GM23248 (cell line): ENCODE measurements around the gene PLXNA1. TPM values are rescaled to one million over a fixed set of nuclear protein-coding genes. Genes with fewer than 3 reads are reported as not detected.

Experiments used
- DNase-seq: peaks from one replicate; pipeline ENCODE4 v3.0.0-alpha.2; 2015
- H2AFZ ChIP-seq: fragments of 200-600 bp; sonication (generic); 2 replicates; pipeline ENCODE4 v1.6.1; 2016; ENCODE audit warnings: antibody characterized with exemption
- H3F3A ChIP-seq: fragments of 200-600 bp; sonication (generic); 2 replicates; pipeline ENCODE4 v1.6.1; 2016; ENCODE audit warnings: mild to moderate bottlenecking, antibody characterized with exemption, mixed run types; ENCODE audit not compliant: insufficient read depth
- H3K27ac ChIP-seq: fragments of 200-600 bp; sonication (generic); 2 replicates; pipeline ENCODE4 v1.5.1; 2016; ENCODE audit warnings: mild to moderate bottlenecking
- H3K27me3 ChIP-seq: fragments of 200-600 bp; sonication (generic); replicated peaks from 2 replicates; pipeline ENCODE4 v1.6.1; 2016; ENCODE audit warnings: mild to moderate bottlenecking; ENCODE audit not compliant: insufficient read depth
- H3K36me3 ChIP-seq: fragments of 200-600 bp; sonication (generic); 2 replicates; pipeline ENCODE4 v1.6.1; 2016; ENCODE audit warnings: low read depth, mild to moderate bottlenecking
- H3K4me1 ChIP-seq: fragments of 200-600 bp; sonication (generic); 2 replicates; pipeline ENCODE4 v1.6.1; 2016; ENCODE audit warnings: mild to moderate bottlenecking; ENCODE audit not compliant: insufficient read depth
- H3K4me2 ChIP-seq: fragments of 200-600 bp; sonication (generic); one replicate; pipeline ENCODE4 v1.6.1; 2016; ENCODE audit warnings: mild to moderate bottlenecking; ENCODE audit not compliant: unreplicated experiment
- H3K4me3 ChIP-seq: fragments of 200-600 bp; sonication (generic); 2 replicates; pipeline ENCODE4 v1.5.1; 2016; ENCODE audit warnings: mild to moderate bottlenecking
- H3K79me2 ChIP-seq: fragments of 200-600 bp; sonication (generic); 2 replicates; pipeline ENCODE4 v1.6.1; 2016; ENCODE audit warnings: mild to moderate bottlenecking; ENCODE audit not compliant: insufficient read depth
- H3K9ac ChIP-seq: fragments of 200-600 bp; sonication (generic); 2 replicates; pipeline ENCODE4 v1.6.1; 2016; ENCODE audit warnings: mild to moderate bottlenecking
- H3K9me2 ChIP-seq: fragments of 200-600 bp; sonication (generic); 2 replicates; pipeline ENCODE4 v1.6.1; 2016; ENCODE audit warnings: mixed run types, mild to moderate bottlenecking, moderate library complexity; ENCODE audit not compliant: insufficient read depth
- H3K9me3 ChIP-seq: fragments of 200-600 bp; sonication (generic); one replicate; pipeline ENCODE4 v1.6.1; 2017; ENCODE audit warnings: low read depth
- H4K20me1 ChIP-seq: fragments of 200-600 bp; sonication (generic); 2 replicates; pipeline ENCODE4 v1.6.0; 2016; ENCODE audit not compliant: insufficient read depth
- EZH2 ChIP-seq: fragments of 200-600 bp; sonication (generic); IDR thresholded peaks from 2 replicates; pipeline ENCODE4 v1.6.1; 2018; ENCODE audit warnings: antibody characterized with exemption, mild to moderate bottlenecking; ENCODE audit not compliant: insufficient read depth, poor library complexity, severe bottlenecking
- EZH2phosphoT487 ChIP-seq: fragments of 200-600 bp; sonication (generic); IDR thresholded peaks from 2 replicates; pipeline ENCODE4 v1.6.1; 2018; ENCODE audit warnings: antibody characterized with exemption, moderate library complexity, mild to moderate bottlenecking, low read depth; ENCODE audit not compliant: insufficient read depth
- WGBS, 2 experiments: methylation state at CpG; one replicate each; pipeline ENCODE4 v1.1.6; 2015 to 2017; ENCODE audit warnings: low lambda C conversion rate in 2 of 2, low coverage in 1 of 2; ENCODE audit errors: missing lambda C conversion rate in 2 of 2; 5-methylcytosine and 5-hydroxymethylcytosine counted together
- in situ Hi-C: fragments of 300-500 bp; cut with MboI; formaldehyde crosslinking; loops from 2 replicates; pipeline ENCODE4 v1.15.0; 2020
- polyA plus RNA-seq: library from polyadenylated mRNA; unstranded; fragments of >200 nt; fragmentation: Nextera tagmentation; extraction: Ambion mirVana; gene quantifications from 2 replicates; pipeline ENCODE4 v1.2.1, GENCODE V29; 2016
- total RNA-seq: library from RNA; depleted of rRNA; stranded (reverse); fragments of >200 nt; shearing (Covaris generic); gene quantifications from 2 replicates; pipeline ENCODE4 v1.2.3, GENCODE V29; 2014

The PLXNA1 gene
- total and polyA plus RNA-seq, 2 experiments from 2014 or later = 13.4 to 84.7 TPM

- no peak overlapping the region for H2AFZ ChIP-seq
- H3F3A ChIP-seq = no peaks in the 10 kb centered on the region
- DNase-seq = no peak
- no peak overlapping the region for H3K27ac ChIP-seq
- 91 to 92% methylated on average over 26 to 33 of the region's 35 CpGs for WGBS, 2 experiments
- H3K4me2 ChIP-seq = no peak overlapping the region
- H4K20me1 ChIP-seq = no peaks in the 10 kb centered on the region
- H3K9me2 ChIP-seq = no peaks in the 10 kb centered on the region
- no peak overlapping the region for H3K9ac ChIP-seq
- in situ Hi-C loops = no loop called here
- peaks cover 4% of the 10 kb centered on the region; the same call in 1 of the 2 replicates for H3K36me3 ChIP-seq
- peaks cover 6% of the 10 kb centered on the region; the same call in 1 of the 2 replicates for H3K79me2 ChIP-seq
- H3K4me1 ChIP-seq = peaks cover 14% of the 10 kb centered on the region
- H3K27me3 ChIP-seq = no peaks in the 10 kb centered on the region
- TF ChIP-seq EZH2 (no peak), EZH2phosphoT487 (no peak)
- H3K4me3 ChIP-seq = no peak overlapping the region
- no peaks in the 10 kb centered on the region for H3K9me3 ChIP-seq
These were observed 31.8 kb downstream of the PLXNA1 start for GRCh38 chr3:127014536-127015281.

GRCh38 chr3:127015282-127016042 lies 32.5 kb downstream of the PLXNA1 start:
- 85 to 86% methylated on average over 16 to 17 of the region's 17 CpGs for WGBS, 2 experiments
- no peak overlapping the region for H2AFZ ChIP-seq
- DNase-seq = no peak
- no peaks in the 10 kb centered on the region for H3K9me2 ChIP-seq
- H3K27me3 ChIP-seq = no peaks in the 10 kb centered on the region
- no peak overlapping the region for H3K4me2 ChIP-seq
- H3K27ac ChIP-seq = no peak overlapping the region
- H3K9me3 ChIP-seq = no peaks in the 10 kb centered on the region
- no peak overlapping the region for H3K9ac ChIP-seq
- H3K79me2 ChIP-seq = peaks cover 6% of the 10 kb centered on the region; the same call in 1 of the 2 replicates
- in situ Hi-C loops = no loop called here
- no peaks in the 10 kb centered on the region for H3F3A ChIP-seq
- H3K4me1 ChIP-seq = peaks cover 15% of the 10 kb centered on the region
- H4K20me1 ChIP-seq = no peaks in the 10 kb centered on the region
- TF ChIP-seq EZH2 = no peak
- TF ChIP-seq EZH2phosphoT487 = no peak
- H3K36me3 ChIP-seq = peaks cover 4% of the 10 kb centered on the region; the same call in 1 of the 2 replicates
- H3K4me3 ChIP-seq = no peak overlapping the region

- no peak overlapping the region for H3K9ac ChIP-seq
- 97 to 99% methylated on average over 10 of the region's 10 CpGs for WGBS, 2 experiments
- H3F3A ChIP-seq = no peaks in the 10 kb centered on the region
- H3K4me1 ChIP-seq = peaks cover 15% of the 10 kb centered on the region
- H2AFZ ChIP-seq = no peak overlapping the region
- no peaks in the 10 kb centered on the region for H3K27me3 ChIP-seq
- DNase-seq = no peak
- H3K27ac ChIP-seq = no peak overlapping the region
- in situ Hi-C loops = no loop called here
- H3K9me3 ChIP-seq = no peaks in the 10 kb centered on the region
- no peaks in the 10 kb centered on the region for H3K9me2 ChIP-seq
- no peak overlapping the region for H3K4me2 ChIP-seq
- H3K4me3 ChIP-seq = no peak overlapping the region
- TF ChIP-seq EZH2phosphoT487 (no peak), EZH2 (no peak)
- no peaks in the 10 kb centered on the region for H4K20me1 ChIP-seq
- H3K36me3 ChIP-seq = peaks cover 4% of the 10 kb centered on the region; the same call in 1 of the 2 replicates
- H3K79me2 ChIP-seq = peaks cover 6% of the 10 kb centered on the region; the same call in 1 of the 2 replicates
These were observed 33.1 kb downstream of the PLXNA1 start for GRCh38 chr3:127016043-127016343.

GRCh38 chr3:127016461-127016860 lies 33.5 kb downstream of the PLXNA1 start:
- no peak for DNase-seq
- Histone ChIP-seq H3K27ac (no peak overlapping the region), H3K4me1 (peaks cover 10% of the 10 kb centered on the region), H3K27me3 (no peaks in the 10 kb centered on the region), H3F3A (no peaks in the 10 kb centered on the region), H3K79me2 (peaks cover 6% of the 10 kb centered on the region; the same call in 1 of the 2 replicates), H3K4me2 (no peak overlapping the region), H3K9ac (no peak overlapping the region), H3K9me2 (no peaks in the 10 kb centered on the region), H2AFZ (no peak overlapping the region), H3K4me3 (no peak overlapping the region), H4K20me1 (no peaks in the 10 kb centered on the region), H3K9me3 (no peaks in the 10 kb centered on the region), H3K36me3 (peaks cover 4% of the 10 kb centered on the region; the same call in 1 of the 2 replicates)
- TF ChIP-seq EZH2 = no peak
- no peak for TF ChIP-seq EZH2phosphoT487
- 88 to 91% methylated on average over 15 of the region's 15 CpGs for WGBS, 2 experiments
- in situ Hi-C loops = no loop called here
